Ishikawa (cell line): ENCODE data around the gene ENG.

ENCODE experiments used
- EP300 ChIP-seq: IDR thresholded peaks from 2 replicates; pipeline ENCODE4 v1.6.1; 2012; ENCODE audit warnings: borderline replicate concordance
- TAF1 ChIP-seq: IDR thresholded peaks from 2 replicates; pipeline ENCODE4 v1.6.1; 2012; ENCODE audit warnings: low read depth, mild to moderate bottlenecking

ENG gene

DNA sequence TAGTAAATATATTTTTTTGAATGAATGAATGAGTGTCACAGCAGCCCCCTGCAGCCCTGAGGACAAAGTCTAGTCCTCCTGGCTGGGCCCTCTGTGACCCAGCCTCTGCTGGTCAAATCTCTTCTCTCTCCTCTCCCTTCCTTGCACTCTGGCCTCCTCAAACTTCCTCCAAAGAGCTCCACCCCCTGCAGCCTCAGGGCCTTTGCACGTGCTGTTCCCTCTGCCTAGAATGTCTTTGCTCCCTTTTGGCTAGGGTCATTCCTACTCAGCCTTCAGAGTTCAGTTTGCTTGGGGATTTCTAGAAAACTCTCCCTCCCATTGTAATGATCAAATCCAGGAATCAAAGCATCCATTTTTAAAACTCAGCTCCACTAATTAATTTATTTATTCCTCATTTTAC lies 89.0 kb downstream of the ENG start:
- no peak for TF ChIP-seq TAF1
- TF ChIP-seq EP300, result no peak
